ENCODE measurements around the gene P2RY2. TPM values are rescaled to one million over a fixed set of nuclear protein-coding genes. Genes with fewer than 3 reads are reported as not detected.
"Not testable (repeated sequence)": the region's sequence is repeated elsewhere in the genome, so short reads cannot be mapped to it uniquely, and the experiment has no call there.

The P2RY2 gene
- total and polyA plus RNA-seq, 4 donors, result 0.10 to 0.99 (median 0.11) TPM; not detected in 1

- no peaks in the 10 kb centered on the region for H3K27me3 ChIP-seq (ENCODE audit: control insufficient read depth, insufficient read depth, low read length)
- DNase-seq (ENCODE audit: low read depth in 4 of 6, low spot score in 6 of 6), result no peak
- WGBS (ENCODE audit: insufficient coverage), result 100% methylated on average over 3 of the region's 3 CpGs
- no peak overlapping the region for H3K4me3 ChIP-seq (ENCODE audit: low read depth, low read length)
- no peaks in the 10 kb centered on the region for H3K4me1 ChIP-seq (ENCODE audit: control insufficient read depth, insufficient read depth, low read length)
- no peaks in the 10 kb centered on the region for H3K36me3 ChIP-seq (ENCODE audit: control insufficient read depth, insufficient read depth, low read length)
- no peak overlapping the region for H3K27ac ChIP-seq (ENCODE audit: low read depth, low read length)
- no peaks in the 10 kb centered on the region for H3K9me3 ChIP-seq (ENCODE audit: control insufficient read depth, insufficient read depth, low read length)
Observed at GRCh38 chr11:73194034-73194507, 24.0 kb upstream of the P2RY2 start.

GRCh38 chr11:73194593-73194992 is 23.5 kb upstream of the P2RY2 start:
- H3K27ac ChIP-seq (ENCODE audit: low read depth, low read length), result no peak overlapping the region
- H3K9me3 ChIP-seq (ENCODE audit: control insufficient read depth, insufficient read depth, low read length), result no peaks in the 10 kb centered on the region
- WGBS (ENCODE audit: insufficient coverage), result 87% methylated on average over 8 of the region's 8 CpGs
- no peaks in the 10 kb centered on the region for H3K36me3 ChIP-seq (ENCODE audit: control insufficient read depth, insufficient read depth, low read length)
- H3K4me1 ChIP-seq (ENCODE audit: control insufficient read depth, insufficient read depth, low read length), result no peaks in the 10 kb centered on the region
- DNase-seq (ENCODE audit: low read depth in 4 of 6, low spot score in 6 of 6), result no peak
- no peak overlapping the region for H3K4me3 ChIP-seq (ENCODE audit: low read depth, low read length)
- no peaks in the 10 kb centered on the region for H3K27me3 ChIP-seq (ENCODE audit: control insufficient read depth, insufficient read depth, low read length)

- no peak for DNase-seq (ENCODE audit: low read depth in 4 of 6, low spot score in 6 of 6)
- Histone ChIP-seq H3K4me1 (ENCODE audit: control insufficient read depth, insufficient read depth, low read length) (no peaks in the 10 kb centered on the region), H3K27me3 (ENCODE audit: control insufficient read depth, insufficient read depth, low read length) (no peaks in the 10 kb centered on the region), H3K4me3 (ENCODE audit: low read depth, low read length) (no peak overlapping the region), H3K27ac (ENCODE audit: low read depth, low read length) (no peak overlapping the region), H3K36me3 (ENCODE audit: control insufficient read depth, insufficient read depth, low read length) (no peaks in the 10 kb centered on the region), H3K9me3 (ENCODE audit: control insufficient read depth, insufficient read depth, low read length) (no peaks in the 10 kb centered on the region)
- 94% methylated on average over 2 of the region's 3 CpGs for WGBS (ENCODE audit: insufficient coverage)
Observed at GRCh38 chr11:73195191-73196007, 22.7 kb upstream of the P2RY2 start.

- peaks cover 3% of the 10 kb centered on the region for H3K4me1 ChIP-seq (ENCODE audit: control insufficient read depth, insufficient read depth, low read length)
- no peaks in the 10 kb centered on the region for H3K36me3 ChIP-seq (ENCODE audit: control insufficient read depth, insufficient read depth, low read length)
- DNase-seq (ENCODE audit: low read depth in 4 of 6, low spot score in 6 of 6), result no peak
- no peaks in the 10 kb centered on the region for H3K9me3 ChIP-seq (ENCODE audit: control insufficient read depth, insufficient read depth, low read length)
- WGBS (ENCODE audit: insufficient coverage), result 91% methylated on average over 3 of the region's 6 CpGs
- H3K27ac ChIP-seq (ENCODE audit: low read depth, low read length), result no peak overlapping the region
- no peak overlapping the region for H3K4me3 ChIP-seq (ENCODE audit: low read depth, low read length)
- no peaks in the 10 kb centered on the region for H3K27me3 ChIP-seq (ENCODE audit: control insufficient read depth, insufficient read depth, low read length)
Observed at GRCh38 chr11:73196576-73196975, 21.5 kb upstream of the P2RY2 start.

- H3K27ac ChIP-seq (ENCODE audit: low read depth, low read length), result no peak overlapping the region
- no peak overlapping the region for H3K4me3 ChIP-seq (ENCODE audit: low read depth, low read length)
- DNase-seq (ENCODE audit: low read depth in 4 of 6, low spot score in 6 of 6), result no peak
- peaks cover 3% of the 10 kb centered on the region for H3K4me1 ChIP-seq (ENCODE audit: control insufficient read depth, insufficient read depth, low read length)
- no peaks in the 10 kb centered on the region for H3K27me3 ChIP-seq (ENCODE audit: control insufficient read depth, insufficient read depth, low read length)
- no peaks in the 10 kb centered on the region for H3K9me3 ChIP-seq (ENCODE audit: control insufficient read depth, insufficient read depth, low read length)
- no peaks in the 10 kb centered on the region for H3K36me3 ChIP-seq (ENCODE audit: control insufficient read depth, insufficient read depth, low read length)
- 100% methylated on average over 2 of the region's 4 CpGs for WGBS (ENCODE audit: insufficient coverage)
Observed at GRCh38 chr11:73197348-73197747, 20.7 kb upstream of the P2RY2 start.

GRCh38 chr11:73197787-73198186 is 20.3 kb upstream of the P2RY2 start:
- not testable (repeated sequence) for DNase-seq (ENCODE audit: low read depth in 4 of 6, low spot score in 6 of 6)
- WGBS (ENCODE audit: insufficient coverage), result 96% methylated on average over 7 of the region's 7 CpGs

GRCh38 chr11:73198677-73199076 is 19.4 kb upstream of the P2RY2 start:
- H3K27ac ChIP-seq (ENCODE audit: low read depth, low read length), result no peak overlapping the region
- 71% methylated on average over 2 of the region's 3 CpGs for WGBS (ENCODE audit: insufficient coverage)
- no peak overlapping the region for H3K4me3 ChIP-seq (ENCODE audit: low read depth, low read length)
- DNase-seq (ENCODE audit: low read depth in 4 of 6, low spot score in 6 of 6), result no peak
- H3K27me3 ChIP-seq (ENCODE audit: control insufficient read depth, insufficient read depth, low read length), result no peaks in the 10 kb centered on the region
- H3K4me1 ChIP-seq (ENCODE audit: control insufficient read depth, insufficient read depth, low read length), result peaks cover 3% of the 10 kb centered on the region
- H3K9me3 ChIP-seq (ENCODE audit: control insufficient read depth, insufficient read depth, low read length), result no peaks in the 10 kb centered on the region
- no peaks in the 10 kb centered on the region for H3K36me3 ChIP-seq (ENCODE audit: control insufficient read depth, insufficient read depth, low read length)

More at GRCh38 chr11:73197787-73198186, 20.3 kb upstream of the P2RY2 start:
- H3K4me3 ChIP-seq (ENCODE audit: low read depth, low read length); H3K9me3 ChIP-seq (ENCODE audit: control insufficient read depth, insufficient read depth, low read length); H3K36me3 ChIP-seq (ENCODE audit: control insufficient read depth, insufficient read depth, low read length); H3K27me3 ChIP-seq (ENCODE audit: control insufficient read depth, insufficient read depth, low read length); H3K27ac ChIP-seq (ENCODE audit: low read depth, low read length); H3K4me1 ChIP-seq (ENCODE audit: control insufficient read depth, insufficient read depth, low read length): not testable (repeated sequence)

GRCh38 chr11:73199446-73199845 is 18.6 kb upstream of the P2RY2 start:
- no peak for DNase-seq (ENCODE audit: low read depth in 4 of 6, low spot score in 6 of 6)
- Histone ChIP-seq H3K4me1 (ENCODE audit: control insufficient read depth, insufficient read depth, low read length) (peaks cover 3% of the 10 kb centered on the region), H3K4me3 (ENCODE audit: low read depth, low read length) (no peak overlapping the region), H3K9me3 (ENCODE audit: control insufficient read depth, insufficient read depth, low read length) (no peaks in the 10 kb centered on the region), H3K27me3 (ENCODE audit: control insufficient read depth, insufficient read depth, low read length) (no peaks in the 10 kb centered on the region), H3K36me3 (ENCODE audit: control insufficient read depth, insufficient read depth, low read length) (no peaks in the 10 kb centered on the region), H3K27ac (ENCODE audit: low read depth, low read length) (no peak overlapping the region)
- WGBS (ENCODE audit: insufficient coverage), result 50% methylated on average over 1 of the region's 4 CpGs

GRCh38 chr11:73200256-73200655 is 17.8 kb upstream of the P2RY2 start:
- Histone ChIP-seq H3K4me1 (ENCODE audit: control insufficient read depth, insufficient read depth, low read length) (peaks cover 3% of the 10 kb centered on the region), H3K27ac (ENCODE audit: low read depth, low read length) (no peak overlapping the region)
- no peak for DNase-seq (ENCODE audit: low read depth in 4 of 6, low spot score in 6 of 6)

GRCh38 chr11:73201249-73201648 is 16.8 kb upstream of the P2RY2 start:
- H3K27me3 ChIP-seq (ENCODE audit: control insufficient read depth, insufficient read depth, low read length), result no peaks in the 10 kb centered on the region
- DNase-seq (ENCODE audit: low read depth in 4 of 6, low spot score in 6 of 6), result no peak
- no peak overlapping the region for H3K4me3 ChIP-seq (ENCODE audit: low read depth, low read length)
- H3K36me3 ChIP-seq (ENCODE audit: control insufficient read depth, insufficient read depth, low read length), result no peaks in the 10 kb centered on the region
- H3K4me1 ChIP-seq (ENCODE audit: control insufficient read depth, insufficient read depth, low read length), result peaks cover 3% of the 10 kb centered on the region
- no peaks in the 10 kb centered on the region for H3K9me3 ChIP-seq (ENCODE audit: control insufficient read depth, insufficient read depth, low read length)
- H3K27ac ChIP-seq (ENCODE audit: low read depth, low read length), result no peak overlapping the region
- WGBS (ENCODE audit: insufficient coverage), result 78% methylated on average over 5 of the region's 6 CpGs

More at GRCh38 chr11:73200256-73200655, 17.8 kb upstream of the P2RY2 start:
- H3K36me3 ChIP-seq (ENCODE audit: control insufficient read depth, insufficient read depth, low read length), result no peaks in the 10 kb centered on the region
- no peak overlapping the region for H3K4me3 ChIP-seq (ENCODE audit: low read depth, low read length)
- H3K9me3 ChIP-seq (ENCODE audit: control insufficient read depth, insufficient read depth, low read length), result no peaks in the 10 kb centered on the region
- H3K27me3 ChIP-seq (ENCODE audit: control insufficient read depth, insufficient read depth, low read length), result no peaks in the 10 kb centered on the region
